Prostate gland (tissue), 2 donors: ENCODE results near the gene RBMX2. TPM values are rescaled to one million over a fixed set of nuclear protein-coding genes. Genes with fewer than 3 reads are reported as not detected.
"Not testable (repeated sequence)": the region's sequence is repeated elsewhere in the genome, so short reads cannot be mapped to it uniquely, and the experiment has no call there.

ENCODE experiments used
- DNase-seq: peaks from one replicate; pipeline ENCODE4 v3.0.0-alpha.2; 2019; ENCODE audit warnings: low spot score
- H3K27ac ChIP-seq, 2 donors: fragments of 200-600 bp; sonication (generic); 2 replicates each; pipeline ENCODE4 v1.5.1; 2017 to 2019
- H3K27me3 ChIP-seq: fragments of 200-600 bp; sonication (generic); replicated peaks from 2 replicates; pipeline ENCODE4 v1.5.1; 2019; ENCODE audit not compliant: insufficient read depth
- H3K36me3 ChIP-seq, 2 donors: fragments of 200-600 bp; sonication (generic); 1 replicate in 1 of 2; 2 replicates in 1 of 2; pipeline versions ENCODE4 v1.5.1 to v1.8.1; 2017 to 2019
- H3K4me1 ChIP-seq: fragments of 200-600 bp; sonication (generic); replicated peaks from 2 replicates; pipeline ENCODE4 v1.5.1; 2019
- H3K4me3 ChIP-seq, 2 donors: fragments of 200-600 bp; sonication (generic); 2 replicates each; pipeline ENCODE4 v1.5.1; 2017 to 2019
- H3K9me3 ChIP-seq: fragments of 200-600 bp; sonication (generic); 2 replicates; pipeline ENCODE4 v1.5.1; 2017
- CTCF ChIP-seq, 4 experiments: fragments of 200-600 bp in 2 of 4; fragments of 450-650 bp in 2 of 4; sonication (generic) in 2 of 4; IDR thresholded peaks; 1 replicate in 3 of 4; 2 replicates in 1 of 4; pipeline ENCODE4 v1.5.1; 2016 to 2019; ENCODE audit warnings: antibody characterized with exemption in 4 of 4, mild to moderate bottlenecking in 2 of 4, moderate library complexity in 2 of 4
- POLR2A ChIP-seq: fragments of 450-650 bp; IDR thresholded peaks from one replicate; pipeline ENCODE4 v1.6.1; 2016; ENCODE audit warnings: antibody characterized with exemption, mild to moderate bottlenecking
- POLR2AphosphoS5 ChIP-seq: sonication (generic); formaldehyde crosslinking; IDR thresholded peaks from one replicate; pipeline ENCODE4 v1.6.1; 2017; ENCODE audit warnings: antibody characterized with exemption
- WGBS: methylation state at CpG from one replicate; pipeline ENCODE4 v1.1.5; 2018; 5-methylcytosine and 5-hydroxymethylcytosine counted together
- intact Hi-C: fragments of 100-400 bp; cut with DNase I; formaldehyde crosslinking; loops from one replicate; pipeline ENCODE4 v1.14.2; 2022
- total RNA-seq, 2 donors: library from RNA; depleted of rRNA; stranded (reverse); fragments of >200 nt; gene quantifications; one replicate each; pipeline ENCODE4 v1.1.0, GENCODE V29; 2016

RBMX2 gene
- total RNA-seq: 10 to 100 TPM; 10.2 to 19.8 TPM

- intact Hi-C loops: no loop called here
- Histone ChIP-seq H3K4me3 (peak within 1 kb of the TSS; percentile 50 to 52), H3K27ac (peak within 1 kb of the TSS; percentile 56 to 57), H3K9me3 (no peaks in the 10 kb centered on the region), H3K4me1 (no peaks in the 10 kb centered on the region), H3K27me3 (no peaks in the 10 kb centered on the region), H3K36me3 (no peaks in the 10 kb centered on the region)
- peak; percentile 46 for DNase-seq
- 1% methylated on average over 30 of the region's 47 CpGs for WGBS
- TF ChIP-seq POLR2A (peak; percentile 39), POLR2AphosphoS5 (peak; percentile 87), CTCF (IDR thresholded peaks at IDR 0.05) (no peak)
Measured at GRCh38 chrX:130401415-130402207, at the start of gene RBMX2. Gene RBMX2, plus strand, starts transcription at chrX:130401987. Its CDS starts 46 bp downstream, at chrX:130402033.

- H3K4me1 ChIP-seq, DNase-seq, intact Hi-C loops, H3K27me3 ChIP-seq, H3K36me3 ChIP-seq, H3K4me3 ChIP-seq, H3K9me3 ChIP-seq, H3K27ac ChIP-seq: not testable (repeated sequence)
- 100% methylated on average over 1 of the region's 1 CpG for WGBS
Measured at GRCh38 chrX:130352050-130352449, 49.7 kb upstream of the RBMX2 start.

- H3K4me3 ChIP-seq: no peak overlapping the region
- H3K27ac ChIP-seq: no peak overlapping the region
- TF ChIP-seq CTCF (IDR thresholded peaks at IDR 0.05): no peak
- no peak for TF ChIP-seq POLR2A
- no peak for TF ChIP-seq POLR2AphosphoS5
- H3K9me3 ChIP-seq: no peaks in the 10 kb centered on the region
- no peaks in the 10 kb centered on the region for H3K4me1 ChIP-seq
- no peaks in the 10 kb centered on the region for H3K27me3 ChIP-seq
- no peak for DNase-seq
- H3K36me3 ChIP-seq: no peaks in the 10 kb centered on the region
- intact Hi-C loops: no loop called here
Measured at GRCh38 chrX:130376077-130376476, 25.7 kb upstream of the RBMX2 start.

GRCh38 chrX:130378024-130378669 lies 23.6 kb upstream of the RBMX2 start:
- H3K4me1 ChIP-seq: no peaks in the 10 kb centered on the region
- no peak for DNase-seq
- no peak overlapping the region for H3K27ac ChIP-seq
- no peak overlapping the region for H3K4me3 ChIP-seq
- no peaks in the 10 kb centered on the region for H3K27me3 ChIP-seq
- 37% methylated on average over 5 of the region's 5 CpGs for WGBS
- intact Hi-C loops: no loop called here
- no peaks in the 10 kb centered on the region for H3K9me3 ChIP-seq
- TF ChIP-seq POLR2A (no peak), POLR2AphosphoS5 (no peak), CTCF (IDR thresholded peaks at IDR 0.05) (no peak)
- H3K36me3 ChIP-seq: no peaks in the 10 kb centered on the region

- WGBS: 69% methylated on average over 4 of the region's 4 CpGs
- TF ChIP-seq CTCF (IDR thresholded peaks at IDR 0.05): no peak
- no peak for TF ChIP-seq POLR2AphosphoS5
- TF ChIP-seq POLR2A: no peak
- Histone ChIP-seq H3K9me3 (no peaks in the 10 kb centered on the region), H3K4me1 (no peaks in the 10 kb centered on the region), H3K27me3 (no peaks in the 10 kb centered on the region), H3K4me3 (no peak within 1 kb of the TSS), H3K36me3 (no peaks in the 10 kb centered on the region), H3K27ac (no peak within 1 kb of the TSS)
- no peak for DNase-seq
- intact Hi-C loops: no loop called here
Measured at GRCh38 chrX:130385520-130385919, 16.3 kb upstream of the RBMX2 start, which contains the start of gene GPR119. Gene GPR119, minus strand, starts transcription at chrX:130385674. Its CDS starts 227 bp downstream, at chrX:130385447.
